ENCODE data around the gene GRIFIN. TPM values are rescaled to one million over a fixed set of nuclear protein-coding genes. Genes with fewer than 3 reads are reported as not detected.

The GRIFIN gene
- polyA plus RNA-seq, 2 donors, result not detected

DNA sequence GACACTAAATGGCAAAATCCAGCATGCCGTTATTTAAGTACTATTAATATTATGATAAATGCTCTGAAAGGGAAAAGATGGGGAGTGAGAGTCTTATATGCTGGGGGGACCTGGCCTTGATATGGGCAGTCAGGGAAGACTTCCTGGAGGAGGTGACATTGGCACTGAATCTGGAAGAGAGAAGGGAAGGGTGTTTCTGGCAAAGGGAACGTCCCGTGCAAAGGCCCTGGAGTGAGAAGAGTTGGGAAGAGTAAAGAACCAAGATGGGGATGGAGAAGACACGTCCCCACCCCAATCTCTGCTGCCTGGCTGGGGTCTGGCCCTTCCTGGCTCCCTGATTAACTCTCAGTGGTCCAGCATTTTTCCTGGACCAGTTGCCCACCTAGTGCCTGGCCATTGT lies 5.0 kb upstream of the GRIFIN start:
- no peak overlapping the region for H3K27ac ChIP-seq (ENCODE audit: low read depth in 2 of 2, low read length in 1 of 2)
- 79 to 88% methylated on average over 4 of the region's 4 CpGs for WGBS, 2 donors
- H3K27me3 ChIP-seq (ENCODE audit: control insufficient read depth in 1 of 2, insufficient read depth in 2 of 2, low read length in 2 of 2), result no peaks in the 10 kb centered on the region
- peaks cover 0 to 9% of the 10 kb centered on the region in 2 donors for H3K9me3 ChIP-seq (ENCODE audit: control insufficient read depth in 2 of 2, insufficient read depth in 1 of 2, low read depth in 1 of 2, low read length in 1 of 2)
- peaks cover 6 to 13% of the 10 kb centered on the region in 2 donors for H3K4me1 ChIP-seq (ENCODE audit: control insufficient read depth in 2 of 2, insufficient read depth in 2 of 2, low read length in 1 of 2)
- H3K4me3 ChIP-seq (ENCODE audit: low read depth in 1 of 2, low read length in 2 of 2), result no peak overlapping the region
- no peaks in the 10 kb centered on the region for H3K36me3 ChIP-seq (ENCODE audit: control insufficient read depth in 2 of 2, insufficient read depth in 2 of 2, low read length in 1 of 2)

DNA sequence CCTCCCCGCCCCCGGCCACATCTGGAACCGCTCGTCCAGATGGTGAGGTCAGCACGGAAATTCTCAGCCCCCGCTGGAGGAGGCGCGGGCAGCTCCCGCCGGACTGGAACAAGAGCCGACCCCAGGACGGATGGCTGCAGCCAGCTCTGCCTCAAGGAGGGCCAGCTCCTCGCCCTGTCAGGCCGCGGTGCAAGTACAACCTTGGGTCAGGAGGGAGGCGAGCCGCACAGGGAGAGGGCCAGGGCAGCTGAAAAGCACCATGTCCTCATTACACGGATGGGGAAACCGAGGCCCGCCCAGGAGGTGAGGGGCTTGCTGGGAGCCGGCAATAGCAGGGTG lies 3.8 kb upstream of the GRIFIN start:
- Histone ChIP-seq H3K9me3 (ENCODE audit: control insufficient read depth in 2 of 2, insufficient read depth in 1 of 2, low read depth in 1 of 2, low read length in 1 of 2) (peaks cover 0 to 9% of the 10 kb centered on the region in 2 donors), H3K27ac (ENCODE audit: low read depth in 2 of 2, low read length in 1 of 2) (no peak overlapping the region), H3K4me3 (ENCODE audit: low read depth in 1 of 2, low read length in 2 of 2) (no peak overlapping the region), H3K36me3 (ENCODE audit: control insufficient read depth in 2 of 2, insufficient read depth in 2 of 2, low read length in 1 of 2) (no peaks in the 10 kb centered on the region), H3K27me3 (ENCODE audit: control insufficient read depth in 1 of 2, insufficient read depth in 2 of 2, low read length in 2 of 2) (no peaks in the 10 kb centered on the region), H3K4me1 (ENCODE audit: control insufficient read depth in 2 of 2, insufficient read depth in 2 of 2, low read length in 1 of 2) (peaks cover 6 to 13% of the 10 kb centered on the region in 2 donors)
- WGBS, 2 donors, result 58 to 67% methylated on average over 21 of the region's 21 CpGs

DNA sequence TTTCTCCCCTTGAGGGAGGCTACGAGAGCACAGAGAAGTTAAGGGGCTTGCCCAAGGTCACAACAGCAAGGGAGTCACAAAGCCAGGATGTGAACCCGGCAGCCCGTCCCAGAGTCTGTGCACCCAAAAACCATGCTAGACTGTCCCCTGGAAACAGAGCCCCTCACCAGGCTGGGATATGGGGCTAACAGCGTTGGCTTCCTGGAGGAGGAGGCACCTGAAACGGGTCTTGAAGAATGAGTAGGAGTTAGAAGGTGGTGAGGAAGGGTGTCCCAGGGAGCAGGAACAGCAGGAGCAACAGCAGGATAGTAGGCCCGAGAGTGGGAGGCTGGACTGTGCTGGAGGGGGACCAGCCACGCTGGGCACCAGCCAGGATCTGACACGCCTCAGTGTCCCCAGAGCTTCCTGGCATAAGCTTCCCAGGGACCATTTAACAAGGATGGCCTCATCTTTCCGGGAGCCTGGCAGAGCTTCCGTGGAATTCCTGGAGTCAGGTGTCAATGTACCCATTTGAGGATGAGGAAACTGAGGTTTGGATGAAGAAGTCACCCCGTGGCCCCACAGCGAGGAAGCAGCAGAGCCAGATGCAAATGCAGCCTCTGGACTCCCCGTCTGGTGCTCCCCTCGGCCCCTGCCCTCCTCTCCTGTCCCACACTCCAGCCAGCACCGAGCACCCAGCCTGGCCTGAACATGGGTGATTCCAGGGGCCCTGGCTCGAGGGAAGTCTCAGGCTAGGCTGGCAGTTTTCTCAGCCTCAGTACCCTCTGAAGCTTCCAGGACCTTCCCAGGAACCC lies 3.3 kb upstream of the GRIFIN start:
- H3K4me1 ChIP-seq (ENCODE audit: control insufficient read depth in 2 of 2, insufficient read depth in 2 of 2, low read length in 1 of 2), result peaks cover 6 to 13% of the 10 kb centered on the region in 2 donors
- WGBS, 2 donors, result 68 to 79% methylated on average over 16 of the region's 16 CpGs
- no peaks in the 10 kb centered on the region for H3K27me3 ChIP-seq (ENCODE audit: control insufficient read depth in 1 of 2, insufficient read depth in 2 of 2, low read length in 2 of 2)
- H3K4me3 ChIP-seq (ENCODE audit: low read depth in 1 of 2, low read length in 2 of 2), result no peak overlapping the region
- no peaks in the 10 kb centered on the region for H3K36me3 ChIP-seq (ENCODE audit: control insufficient read depth in 2 of 2, insufficient read depth in 2 of 2, low read length in 1 of 2)
- H3K9me3 ChIP-seq (ENCODE audit: control insufficient read depth in 2 of 2, insufficient read depth in 1 of 2, low read depth in 1 of 2, low read length in 1 of 2), result peaks cover 0 to 9% of the 10 kb centered on the region in 2 donors
- H3K27ac ChIP-seq (ENCODE audit: low read depth in 2 of 2, low read length in 1 of 2), result no peak overlapping the region

DNA sequence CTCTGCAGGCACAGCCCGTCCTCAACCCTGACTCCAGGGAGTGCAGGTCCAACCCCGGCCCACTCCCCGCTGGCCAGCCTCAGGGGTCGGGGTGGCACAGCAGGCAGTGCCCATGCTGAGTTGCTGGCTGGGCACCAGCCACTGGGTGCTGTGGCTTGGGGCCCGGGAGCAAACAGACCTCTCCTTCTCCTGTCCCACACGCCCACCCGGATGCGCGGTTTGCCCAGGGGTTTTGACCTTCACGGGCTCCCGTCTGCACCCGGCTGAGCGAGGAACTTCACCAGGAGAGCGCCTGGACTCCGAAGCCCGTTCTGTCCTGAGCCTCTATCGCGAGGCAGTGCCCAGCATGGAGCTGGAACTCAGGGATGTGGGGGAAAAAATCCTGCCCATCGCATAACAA lies 2.6 kb upstream of the GRIFIN start:
- Histone ChIP-seq H3K9me3 (ENCODE audit: control insufficient read depth in 2 of 2, insufficient read depth in 1 of 2, low read depth in 1 of 2, low read length in 1 of 2) (peaks cover 0 to 9% of the 10 kb centered on the region in 2 donors), H3K4me1 (ENCODE audit: control insufficient read depth in 2 of 2, insufficient read depth in 2 of 2, low read length in 1 of 2) (peaks cover 6 to 13% of the 10 kb centered on the region in 2 donors), H3K27ac (ENCODE audit: low read depth in 2 of 2, low read length in 1 of 2) (no peak overlapping the region), H3K36me3 (ENCODE audit: control insufficient read depth in 2 of 2, insufficient read depth in 2 of 2, low read length in 1 of 2) (no peaks in the 10 kb centered on the region), H3K27me3 (ENCODE audit: control insufficient read depth in 1 of 2, insufficient read depth in 2 of 2, low read length in 2 of 2) (no peaks in the 10 kb centered on the region), H3K4me3 (ENCODE audit: low read depth in 1 of 2, low read length in 2 of 2) (no peak overlapping the region)
- 48 to 63% methylated on average over 18 to 19 of the region's 19 CpGs for WGBS, 2 donors

DNA sequence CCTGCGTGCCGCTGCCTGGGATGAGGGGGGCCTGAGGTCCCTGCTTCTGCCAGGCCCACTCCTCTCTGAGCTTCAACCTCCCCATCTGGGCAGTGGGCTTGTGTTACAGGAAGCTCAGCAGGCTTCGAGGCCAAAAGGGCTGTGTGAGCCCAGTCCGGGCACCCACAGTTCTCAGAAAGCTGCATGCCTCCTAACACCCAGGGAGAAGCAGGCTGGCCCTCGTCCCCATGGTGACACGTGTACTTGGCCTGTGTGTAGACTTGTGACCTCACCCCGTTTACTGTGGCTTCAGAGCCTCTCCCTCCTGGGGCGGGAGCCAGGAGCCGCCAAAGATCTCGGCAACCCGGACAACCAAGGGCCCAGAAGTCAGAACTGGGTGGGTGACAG lies 2.2 kb upstream of the GRIFIN start:
- Histone ChIP-seq H3K27me3 (ENCODE audit: control insufficient read depth in 1 of 2, insufficient read depth in 2 of 2, low read length in 2 of 2) (no peaks in the 10 kb centered on the region), H3K4me1 (ENCODE audit: control insufficient read depth in 2 of 2, insufficient read depth in 2 of 2, low read length in 1 of 2) (peaks cover 6 to 13% of the 10 kb centered on the region in 2 donors), H3K9me3 (ENCODE audit: control insufficient read depth in 2 of 2, insufficient read depth in 1 of 2, low read depth in 1 of 2, low read length in 1 of 2) (peaks cover 0 to 9% of the 10 kb centered on the region in 2 donors), H3K36me3 (ENCODE audit: control insufficient read depth in 2 of 2, insufficient read depth in 2 of 2, low read length in 1 of 2) (no peaks in the 10 kb centered on the region), H3K27ac (ENCODE audit: low read depth in 2 of 2, low read length in 1 of 2) (no peak overlapping the region), H3K4me3 (ENCODE audit: low read depth in 1 of 2, low read length in 2 of 2) (no peak overlapping the region)
- 28 to 39% methylated on average over 10 to 11 of the region's 11 CpGs for WGBS, 2 donors

DNA sequence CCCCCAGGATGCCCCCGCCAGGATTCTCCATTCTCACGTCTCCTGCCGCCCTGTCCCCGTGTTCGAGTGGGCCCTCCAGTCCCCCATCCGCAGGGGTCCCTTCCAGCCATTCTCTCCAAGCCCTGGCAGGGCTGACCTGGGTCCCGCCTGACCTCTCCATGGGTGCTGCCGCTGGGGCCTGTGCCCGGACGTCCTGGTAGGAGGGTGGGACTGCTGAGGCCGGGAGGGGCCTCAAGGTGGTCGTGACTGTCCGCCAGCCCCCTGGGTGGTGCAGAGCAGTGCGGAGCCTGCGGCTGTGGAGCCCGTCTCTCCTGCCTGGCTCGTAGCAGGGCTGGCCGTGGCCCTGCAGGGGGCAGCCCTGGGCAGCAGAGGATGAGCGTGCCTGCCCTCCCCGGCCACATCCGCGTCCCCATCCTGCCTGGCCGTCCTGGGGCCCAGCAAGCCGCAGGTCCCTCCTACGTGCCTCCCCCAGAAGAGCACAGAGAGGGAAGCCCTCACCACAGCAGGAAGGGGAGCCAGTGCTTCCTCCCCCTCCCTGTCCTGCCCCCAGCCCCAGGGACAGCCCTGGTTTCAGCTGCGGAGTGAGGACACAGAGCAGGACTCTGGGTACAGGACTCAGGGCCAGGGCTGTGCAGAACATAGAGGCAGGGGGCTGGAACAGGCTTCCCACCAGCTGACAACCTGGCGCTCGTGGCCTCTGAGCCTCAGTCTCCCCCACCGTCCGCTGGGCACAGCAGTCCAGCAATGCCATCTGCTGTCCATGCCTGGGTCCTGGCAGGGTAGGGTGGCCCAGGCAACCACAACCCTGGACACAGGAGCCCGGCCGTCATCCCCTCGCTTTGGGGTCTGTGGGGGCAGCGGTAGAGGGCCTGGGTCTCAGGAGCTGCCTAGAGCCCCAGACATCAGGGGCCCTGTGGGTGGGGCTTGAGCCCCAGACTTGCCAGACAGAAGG lies 1.5 kb upstream of the GRIFIN start:
- Histone ChIP-seq H3K27me3 (ENCODE audit: control insufficient read depth in 1 of 2, insufficient read depth in 2 of 2, low read length in 2 of 2) (no peaks in the 10 kb centered on the region), H3K36me3 (ENCODE audit: control insufficient read depth in 2 of 2, insufficient read depth in 2 of 2, low read length in 1 of 2) (no peaks in the 10 kb centered on the region), H3K27ac (ENCODE audit: low read depth in 2 of 2, low read length in 1 of 2) (no peak overlapping the region), H3K9me3 (ENCODE audit: control insufficient read depth in 2 of 2, insufficient read depth in 1 of 2, low read depth in 1 of 2, low read length in 1 of 2) (peaks cover 0 to 3% of the 10 kb centered on the region in 2 donors), H3K4me1 (ENCODE audit: control insufficient read depth in 2 of 2, insufficient read depth in 2 of 2, low read length in 1 of 2) (peaks cover 6 to 13% of the 10 kb centered on the region in 2 donors), H3K4me3 (ENCODE audit: low read depth in 1 of 2, low read length in 2 of 2) (no peak overlapping the region)
- 36 to 37% methylated on average over 33 to 34 of the region's 34 CpGs for WGBS, 2 donors

DNA sequence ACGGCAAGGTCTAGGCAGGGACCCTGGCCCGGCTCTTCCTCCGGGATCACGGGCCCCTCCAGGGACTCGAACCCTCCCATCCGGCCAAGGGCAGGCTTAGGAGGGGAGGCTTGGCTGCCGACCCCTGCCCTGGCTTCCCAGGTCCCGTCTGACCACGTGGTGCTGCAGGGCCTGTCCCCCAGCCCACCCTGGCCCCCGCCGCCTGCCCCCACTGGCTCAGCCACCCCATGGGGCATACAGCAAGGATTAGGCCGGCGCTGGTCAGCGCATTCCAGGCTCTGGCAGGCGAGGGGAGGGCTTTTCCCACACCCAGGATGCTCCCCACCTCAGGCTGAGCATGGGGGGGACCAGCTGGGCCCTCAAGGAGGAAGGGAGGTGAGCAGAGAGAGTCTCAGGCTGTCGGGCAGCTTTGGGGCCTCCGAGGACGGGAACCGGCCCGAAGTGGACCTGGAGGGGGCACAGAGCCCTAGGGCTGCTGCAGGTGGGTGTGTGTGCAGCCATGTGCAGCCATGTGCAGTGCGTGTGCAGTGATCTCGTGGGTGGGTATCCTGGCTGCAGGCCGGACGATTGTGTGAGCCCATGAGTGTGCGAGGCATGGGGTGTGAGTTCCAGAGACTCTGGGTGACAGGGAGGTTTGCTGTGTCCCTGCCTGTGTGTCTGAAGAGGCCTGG lies 713 bp upstream of the GRIFIN start:
- Histone ChIP-seq H3K4me1 (ENCODE audit: control insufficient read depth in 2 of 2, insufficient read depth in 2 of 2, low read length in 1 of 2) (peaks cover 6 to 13% of the 10 kb centered on the region in 2 donors), H3K9me3 (ENCODE audit: control insufficient read depth in 2 of 2, insufficient read depth in 1 of 2, low read depth in 1 of 2, low read length in 1 of 2) (no peaks in the 10 kb centered on the region), H3K4me3 (ENCODE audit: low read depth in 1 of 2, low read length in 2 of 2) (no peak overlapping the region), H3K36me3 (ENCODE audit: control insufficient read depth in 2 of 2, insufficient read depth in 2 of 2, low read length in 1 of 2) (no peaks in the 10 kb centered on the region), H3K27me3 (ENCODE audit: control insufficient read depth in 1 of 2, insufficient read depth in 2 of 2, low read length in 2 of 2) (no peaks in the 10 kb centered on the region), H3K27ac (ENCODE audit: low read depth in 2 of 2, low read length in 1 of 2) (no peak overlapping the region)
- WGBS, 2 donors, result 76 to 81% methylated on average over 25 of the region's 25 CpGs

DNA sequence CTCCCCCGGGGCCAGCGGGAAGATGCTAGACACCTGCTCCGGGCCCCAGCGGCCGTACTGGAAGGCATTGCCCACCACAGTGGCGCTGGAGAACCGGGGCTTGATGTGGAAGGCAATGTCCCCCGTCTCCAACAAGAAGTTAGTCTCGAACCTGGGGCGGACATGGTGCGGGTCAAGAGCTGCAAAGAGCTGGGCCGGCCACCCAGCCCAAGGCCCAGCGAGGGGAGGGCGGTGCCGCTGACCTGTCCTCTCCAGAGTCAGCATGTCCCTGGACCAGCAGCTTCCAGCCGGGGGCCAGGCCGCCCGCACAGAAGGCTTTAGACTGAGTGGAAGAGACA lies 551 bp downstream of the GRIFIN start:
- Histone ChIP-seq H3K4me1 (ENCODE audit: control insufficient read depth in 2 of 2, insufficient read depth in 2 of 2, low read length in 1 of 2) (peaks cover 11 to 24% of the 10 kb centered on the region in 2 donors), H3K27ac (ENCODE audit: low read depth in 2 of 2, low read length in 1 of 2) (no peak overlapping the region), H3K36me3 (ENCODE audit: control insufficient read depth in 2 of 2, insufficient read depth in 2 of 2, low read length in 1 of 2) (no peaks in the 10 kb centered on the region), H3K27me3 (ENCODE audit: control insufficient read depth in 1 of 2, insufficient read depth in 2 of 2, low read length in 2 of 2) (no peaks in the 10 kb centered on the region), H3K4me3 (ENCODE audit: low read depth in 1 of 2, low read length in 2 of 2) (no peak overlapping the region), H3K9me3 (ENCODE audit: control insufficient read depth in 2 of 2, insufficient read depth in 1 of 2, low read depth in 1 of 2, low read length in 1 of 2) (no peaks in the 10 kb centered on the region)
- 88 to 93% methylated on average over 14 to 18 of the region's 18 CpGs for WGBS, 2 donors

DNA sequence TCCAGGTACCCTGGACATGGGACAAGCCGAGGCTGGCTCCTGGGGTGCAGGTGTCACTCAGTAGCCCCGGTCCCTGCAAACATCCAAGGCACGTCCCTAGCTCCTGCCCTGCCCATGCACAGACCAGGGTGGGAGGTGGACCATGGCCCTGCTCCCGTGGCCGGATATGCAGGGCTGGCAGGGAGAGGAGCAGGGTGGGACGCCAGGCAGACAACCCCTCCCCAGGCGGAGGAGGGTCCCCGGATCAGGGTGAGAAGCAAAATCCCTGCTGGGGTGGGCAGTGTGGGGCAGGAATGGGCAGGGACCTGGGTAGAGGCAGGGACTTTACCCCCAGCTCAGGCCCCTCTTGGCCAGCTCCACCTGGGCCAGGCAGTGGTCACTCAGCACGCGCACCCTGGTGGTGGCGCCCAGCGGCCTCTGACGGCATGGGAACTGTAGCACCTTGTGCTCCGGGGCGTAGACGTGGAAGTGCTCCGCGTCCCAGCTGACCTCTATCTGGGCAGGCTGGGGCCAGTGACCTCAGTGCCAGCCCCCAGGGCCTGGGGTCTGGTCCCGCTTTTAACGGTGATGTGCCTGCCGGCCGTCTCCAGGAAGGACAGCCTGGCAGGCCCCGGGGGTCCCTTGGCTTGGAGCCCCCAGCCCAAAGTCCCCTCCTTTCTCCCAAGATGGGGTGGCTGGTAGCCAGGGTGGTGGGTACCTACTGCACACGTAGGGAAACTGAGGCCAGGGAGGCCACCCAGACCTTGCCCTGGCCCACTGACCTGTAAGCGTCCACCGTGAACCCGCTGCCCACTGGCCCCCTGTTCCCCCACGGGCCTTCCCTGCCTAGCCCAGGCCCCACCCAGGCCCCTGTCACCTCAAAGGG lies 1.2 kb downstream of the GRIFIN start:
- H3K27me3 ChIP-seq (ENCODE audit: control insufficient read depth in 1 of 2, insufficient read depth in 2 of 2, low read length in 2 of 2), result no peaks in the 10 kb centered on the region
- H3K4me3 ChIP-seq (ENCODE audit: low read depth in 1 of 2, low read length in 2 of 2), result no peak overlapping the region
- no peaks in the 10 kb centered on the region for H3K36me3 ChIP-seq (ENCODE audit: control insufficient read depth in 2 of 2, insufficient read depth in 2 of 2, low read length in 1 of 2)
- H3K4me1 ChIP-seq (ENCODE audit: control insufficient read depth in 2 of 2, insufficient read depth in 2 of 2, low read length in 1 of 2), result peaks cover 11 to 24% of the 10 kb centered on the region in 2 donors
- WGBS, 2 donors, result 78 to 87% methylated on average over 26 to 28 of the region's 28 CpGs
- H3K9me3 ChIP-seq (ENCODE audit: control insufficient read depth in 2 of 2, insufficient read depth in 1 of 2, low read depth in 1 of 2, low read length in 1 of 2), result no peaks in the 10 kb centered on the region
- no peak overlapping the region for H3K27ac ChIP-seq (ENCODE audit: low read depth in 2 of 2, low read length in 1 of 2)

Measured in esophagus (tissue), 2 donors.